Measurements from ENCODE around the gene NKRF.

Gene NKRF

GRCh38 chrX:119636419-119636818, 30.2 kb upstream of the NKRF start:
- CTCF ChIA-PET: no interaction called here
- no peak for DNase-seq (ENCODE audit: extremely low spot score)
- TF ChIP-seq SP1 (IDR thresholded peaks at IDR 0.05): no peak
- no peak for TF ChIP-seq ARNT (IDR thresholded peaks at IDR 0.05)
- TF ChIP-seq FOXM1 (IDR thresholded peaks at IDR 0.05; ENCODE audit: borderline replicate concordance): no peak
- TF ChIP-seq FOXK2 (IDR thresholded peaks at IDR 0.05): no peak
- no peak for TF ChIP-seq CTBP1 (IDR thresholded peaks at IDR 0.05; ENCODE audit: borderline replicate concordance)
- no peak for TF ChIP-seq L3MBTL2 (conservative IDR thresholded peaks at IDR 0.05)
- no peak for TF ChIP-seq ELF4 (IDR thresholded peaks at IDR 0.05)
- no peak for TF ChIP-seq FOXA1 (IDR thresholded peaks at IDR 0.05)
- no peak for TF ChIP-seq BHLHE40 (IDR thresholded peaks at IDR 0.05; ENCODE audit: borderline replicate concordance)
- TF ChIP-seq, protein P1, sequence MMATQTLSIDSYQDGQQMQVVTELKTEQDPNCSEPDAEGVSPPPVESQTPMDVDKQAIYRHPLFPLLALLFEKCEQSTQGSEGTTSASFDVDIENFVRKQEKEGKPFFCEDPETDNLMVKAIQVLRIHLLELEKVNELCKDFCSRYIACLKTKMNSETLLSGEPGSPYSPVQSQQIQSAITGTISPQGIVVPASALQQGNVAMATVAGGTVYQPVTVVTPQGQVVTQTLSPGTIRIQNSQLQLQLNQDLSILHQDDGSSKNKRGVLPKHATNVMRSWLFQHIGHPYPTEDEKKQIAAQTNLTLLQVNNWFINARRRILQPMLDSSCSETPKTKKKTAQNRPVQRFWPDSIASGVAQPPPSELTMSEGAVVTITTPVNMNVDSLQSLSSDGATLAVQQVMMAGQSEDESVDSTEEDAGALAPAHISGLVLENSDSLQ (IDR thresholded peaks at IDR 0.05): no peak
- TF ChIP-seq NFRKB (IDR thresholded peaks at IDR 0.05): no peak
- no peak for TF ChIP-seq TARDBP (IDR thresholded peaks at IDR 0.05)
- no peak for TF ChIP-seq ZNF384 (IDR thresholded peaks at IDR 0.05)
- TF ChIP-seq SUZ12 (IDR thresholded peaks at IDR 0.05): no peak
- no peak for TF ChIP-seq LEF1 (IDR thresholded peaks at IDR 0.05; ENCODE audit: borderline replicate concordance)
- TF ChIP-seq HDGF (IDR thresholded peaks at IDR 0.05; ENCODE audit: borderline replicate concordance): no peak
- POLR2A ChIA-PET: no interaction called here

- ChIA-PET POLR2A (no interaction called here), CTCF (no interaction called here)
- TF ChIP-seq ELF4 (IDR thresholded peaks at IDR 0.05) (no peak), HDGF (IDR thresholded peaks at IDR 0.05; ENCODE audit: borderline replicate concordance) (no peak), LEF1 (IDR thresholded peaks at IDR 0.05; ENCODE audit: borderline replicate concordance) (no peak), SP1 (IDR thresholded peaks at IDR 0.05) (no peak), CTBP1 (IDR thresholded peaks at IDR 0.05; ENCODE audit: borderline replicate concordance) (no peak), BHLHE40 (IDR thresholded peaks at IDR 0.05; ENCODE audit: borderline replicate concordance) (no peak), FOXM1 (IDR thresholded peaks at IDR 0.05; ENCODE audit: borderline replicate concordance) (no peak), ZNF384 (IDR thresholded peaks at IDR 0.05) (no peak)
- TF ChIP-seq, protein P1 (IDR thresholded peaks at IDR 0.05): no peak
- DNase-seq (ENCODE audit: extremely low spot score): no peak
These were observed 29.6 kb upstream of the NKRF start for GRCh38 chrX:119635799-119636198.

- DNase-seq (ENCODE audit: extremely low spot score): no peak
- no peak for TF ChIP-seq ARNT (IDR thresholded peaks at IDR 0.05)
- TF ChIP-seq SP1 (IDR thresholded peaks at IDR 0.05): no peak
- TF ChIP-seq L3MBTL2 (conservative IDR thresholded peaks at IDR 0.05): no peak
- TF ChIP-seq SUZ12 (IDR thresholded peaks at IDR 0.05): no peak
- TF ChIP-seq CTBP1 (IDR thresholded peaks at IDR 0.05; ENCODE audit: borderline replicate concordance): no peak
- TF ChIP-seq HDGF (IDR thresholded peaks at IDR 0.05; ENCODE audit: borderline replicate concordance): no peak
- TF ChIP-seq BHLHE40 (IDR thresholded peaks at IDR 0.05; ENCODE audit: borderline replicate concordance): no peak
- TF ChIP-seq FOXM1 (IDR thresholded peaks at IDR 0.05; ENCODE audit: borderline replicate concordance): no peak
- no peak for TF ChIP-seq TARDBP (IDR thresholded peaks at IDR 0.05)
- TF ChIP-seq LEF1 (IDR thresholded peaks at IDR 0.05; ENCODE audit: borderline replicate concordance): no peak
- TF ChIP-seq ZNF384 (IDR thresholded peaks at IDR 0.05): no peak
- TF ChIP-seq, protein P1 (IDR thresholded peaks at IDR 0.05): no peak
- no peak for TF ChIP-seq NFRKB (IDR thresholded peaks at IDR 0.05)
- TF ChIP-seq FOXK2 (IDR thresholded peaks at IDR 0.05): no peak
- TF ChIP-seq FOXA1 (IDR thresholded peaks at IDR 0.05): no peak
- ChIA-PET CTCF (no interaction called here), POLR2A (no interaction called here)
These were observed 29.0 kb upstream of the NKRF start for GRCh38 chrX:119635179-119635578.

DNA sequence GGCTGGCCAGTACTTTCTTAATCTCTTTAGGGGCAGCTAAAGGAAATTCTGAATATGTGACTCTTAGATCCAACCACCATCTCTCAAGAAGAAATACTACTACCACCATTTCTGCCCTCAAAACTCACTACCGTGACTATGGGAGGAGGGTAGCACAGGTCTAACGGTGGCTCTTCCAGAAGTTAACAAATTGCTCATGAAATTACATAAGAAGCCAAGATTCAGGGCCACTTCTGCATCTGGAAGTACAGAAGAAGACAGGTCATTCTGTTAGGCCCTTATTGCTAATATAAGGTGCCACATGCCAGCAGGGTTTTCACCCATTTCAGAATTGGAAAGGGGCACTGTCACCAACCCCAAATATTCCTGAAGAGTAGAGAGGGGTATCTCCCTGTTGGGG, 19.6 kb upstream of the NKRF start:
- no peak for DNase-seq (ENCODE audit: extremely low spot score)
- ChIA-PET CTCF (no interaction called here), POLR2A (interaction anchor here (1.0 kb wide), 1 partner anchor 67 kb away, joined by 3 read pairs; the partner anchor contains the start of gene SEPTIN6)
- TF ChIP-seq ELF4 (IDR thresholded peaks at IDR 0.05): no peak
- no peak for TF ChIP-seq SP1 (IDR thresholded peaks at IDR 0.05)
- no peak for TF ChIP-seq FOXM1 (IDR thresholded peaks at IDR 0.05; ENCODE audit: borderline replicate concordance)
- TF ChIP-seq FOXA1 (IDR thresholded peaks at IDR 0.05): no peak
- TF ChIP-seq ARNT (IDR thresholded peaks at IDR 0.05): no peak
- TF ChIP-seq LEF1 (IDR thresholded peaks at IDR 0.05; ENCODE audit: borderline replicate concordance): no peak
- no peak for TF ChIP-seq HDGF (IDR thresholded peaks at IDR 0.05; ENCODE audit: borderline replicate concordance)
- TF ChIP-seq CTBP1 (IDR thresholded peaks at IDR 0.05; ENCODE audit: borderline replicate concordance): no peak
- no peak for TF ChIP-seq L3MBTL2 (conservative IDR thresholded peaks at IDR 0.05)
- TF ChIP-seq TARDBP (IDR thresholded peaks at IDR 0.05): no peak
- no peak for TF ChIP-seq ZNF384 (IDR thresholded peaks at IDR 0.05)
- TF ChIP-seq, protein P1 (IDR thresholded peaks at IDR 0.05): no peak
- no peak for TF ChIP-seq NFRKB (IDR thresholded peaks at IDR 0.05)
- no peak for TF ChIP-seq BHLHE40 (IDR thresholded peaks at IDR 0.05; ENCODE audit: borderline replicate concordance)
- no peak for TF ChIP-seq SUZ12 (IDR thresholded peaks at IDR 0.05)
- no peak for TF ChIP-seq FOXK2 (IDR thresholded peaks at IDR 0.05)

DNA sequence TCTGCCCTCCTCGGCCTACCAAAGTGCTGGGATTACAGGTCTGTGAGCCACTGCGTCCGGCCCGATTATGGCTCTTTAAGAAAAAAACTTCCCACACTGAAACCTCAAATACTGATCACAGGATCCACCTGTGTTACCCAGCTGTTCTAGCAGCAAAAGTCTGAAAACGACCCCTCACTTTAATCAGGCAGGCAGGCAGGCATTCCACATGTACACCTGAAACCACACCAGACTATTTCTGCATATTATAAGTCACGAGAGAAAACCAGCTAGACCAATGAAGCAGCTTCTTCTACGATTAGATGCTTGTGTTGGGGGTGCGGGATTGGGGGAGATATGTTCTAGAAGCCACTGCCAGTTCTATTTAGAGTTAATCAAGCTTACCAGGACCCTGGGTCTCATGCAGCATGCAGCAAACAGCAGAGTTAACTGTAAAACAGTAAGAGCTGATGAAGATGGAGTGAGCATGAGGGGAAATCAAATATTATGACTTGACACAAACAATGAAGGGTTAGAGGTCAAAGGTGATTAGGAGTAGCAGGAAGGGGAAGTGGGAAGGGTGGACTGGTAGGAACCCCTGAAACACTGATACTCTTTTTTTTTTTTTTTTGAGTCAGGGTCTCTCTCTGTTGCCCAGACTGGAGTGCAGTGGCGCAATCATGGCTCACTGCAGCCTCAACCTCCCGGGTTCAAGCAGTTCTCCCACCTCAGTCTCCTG, 18.9 kb upstream of the NKRF start:
- no peak for DNase-seq (ENCODE audit: extremely low spot score)
- POLR2A ChIA-PET: interaction anchor here (0.5 to 0.6 kb wide), 3 partner anchors 19 to 1989 kb away, joined by 3 read pairs; no protein-coding TSS in a partner anchor
- CTCF ChIA-PET: interaction anchor here (1.0 kb wide), 1 partner anchor 15 kb away, joined by 4 read pairs; no protein-coding TSS in a partner anchor
- TF ChIP-seq LEF1 (IDR thresholded peaks at IDR 0.05; ENCODE audit: borderline replicate concordance) (no peak), CTBP1 (IDR thresholded peaks at IDR 0.05; ENCODE audit: borderline replicate concordance) (no peak), L3MBTL2 (conservative IDR thresholded peaks at IDR 0.05) (no peak), NFRKB (IDR thresholded peaks at IDR 0.05) (no peak), FOXM1 (IDR thresholded peaks at IDR 0.05; ENCODE audit: borderline replicate concordance) (no peak), ZNF384 (IDR thresholded peaks at IDR 0.05) (no peak), ARNT (IDR thresholded peaks at IDR 0.05) (no peak)

Measured in HEK293T (cell line).